Measurements from ENCODE around the gene SLC48A1. TPM values are rescaled to one million over a fixed set of nuclear protein-coding genes. Genes with fewer than 3 reads are reported as not detected.

SLC48A1 gene
- total and polyA plus RNA-seq, 12 donors, result 12.6 to 31.9 (median 22.1) TPM

DNA sequence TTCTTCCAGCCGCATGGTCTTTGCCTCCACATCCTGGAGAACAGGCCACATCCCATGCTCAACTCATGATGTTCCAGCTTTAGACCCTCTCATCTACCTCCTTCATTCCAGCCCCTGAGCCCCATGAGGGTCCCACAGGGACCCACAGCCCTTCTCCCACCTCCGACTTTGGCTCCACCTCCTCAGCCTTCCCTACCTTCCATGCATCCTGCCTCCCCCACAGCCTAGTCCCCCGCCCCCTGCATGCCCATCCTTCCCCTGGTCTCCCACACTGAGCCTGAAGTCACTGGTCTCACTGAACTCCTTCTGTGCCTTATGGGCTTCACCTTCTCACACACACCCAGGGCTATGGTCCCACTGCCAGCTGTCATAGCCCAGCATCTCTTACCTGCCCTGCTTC, 24.1 kb upstream of the SLC48A1 start:
- WGBS, 2 donors, result 96 to 97% methylated on average over 3 of the region's 3 CpGs
- no peak for DNase-seq
- peaks cover 0 to 76% (median 0%) of the 10 kb centered on the region in 9 donors for H3K36me3 ChIP-seq
- H3K9me3 ChIP-seq, result no peaks in the 10 kb centered on the region
- TF ChIP-seq, protein P1, sequence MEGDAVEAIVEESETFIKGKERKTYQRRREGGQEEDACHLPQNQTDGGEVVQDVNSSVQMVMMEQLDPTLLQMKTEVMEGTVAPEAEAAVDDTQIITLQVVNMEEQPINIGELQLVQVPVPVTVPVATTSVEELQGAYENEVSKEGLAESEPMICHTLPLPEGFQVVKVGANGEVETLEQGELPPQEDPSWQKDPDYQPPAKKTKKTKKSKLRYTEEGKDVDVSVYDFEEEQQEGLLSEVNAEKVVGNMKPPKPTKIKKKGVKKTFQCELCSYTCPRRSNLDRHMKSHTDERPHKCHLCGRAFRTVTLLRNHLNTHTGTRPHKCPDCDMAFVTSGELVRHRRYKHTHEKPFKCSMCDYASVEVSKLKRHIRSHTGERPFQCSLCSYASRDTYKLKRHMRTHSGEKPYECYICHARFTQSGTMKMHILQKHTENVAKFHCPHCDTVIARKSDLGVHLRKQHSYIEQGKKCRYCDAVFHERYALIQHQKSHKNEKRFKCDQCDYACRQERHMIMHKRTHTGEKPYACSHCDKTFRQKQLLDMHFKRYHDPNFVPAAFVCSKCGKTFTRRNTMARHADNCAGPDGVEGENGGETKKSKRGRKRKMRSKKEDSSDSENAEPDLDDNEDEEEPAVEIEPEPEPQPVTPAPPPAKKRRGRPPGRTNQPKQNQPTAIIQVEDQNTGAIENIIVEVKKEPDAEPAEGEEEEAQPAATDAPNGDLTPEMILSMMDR (IDR thresholded peaks at IDR 0.05), result no peak
- H3K27me3 ChIP-seq, result no peaks in the 10 kb centered on the region
- ATAC-seq, result no peak
- no peak overlapping the region for H3K4me3 ChIP-seq
- intact Hi-C loops (cut with DNase I), result no loop called here
- peaks cover 19 to 43% (median 34%) of the 10 kb centered on the region in 9 donors for H3K4me1 ChIP-seq
- no peak overlapping the region for H3K27ac ChIP-seq

DNA sequence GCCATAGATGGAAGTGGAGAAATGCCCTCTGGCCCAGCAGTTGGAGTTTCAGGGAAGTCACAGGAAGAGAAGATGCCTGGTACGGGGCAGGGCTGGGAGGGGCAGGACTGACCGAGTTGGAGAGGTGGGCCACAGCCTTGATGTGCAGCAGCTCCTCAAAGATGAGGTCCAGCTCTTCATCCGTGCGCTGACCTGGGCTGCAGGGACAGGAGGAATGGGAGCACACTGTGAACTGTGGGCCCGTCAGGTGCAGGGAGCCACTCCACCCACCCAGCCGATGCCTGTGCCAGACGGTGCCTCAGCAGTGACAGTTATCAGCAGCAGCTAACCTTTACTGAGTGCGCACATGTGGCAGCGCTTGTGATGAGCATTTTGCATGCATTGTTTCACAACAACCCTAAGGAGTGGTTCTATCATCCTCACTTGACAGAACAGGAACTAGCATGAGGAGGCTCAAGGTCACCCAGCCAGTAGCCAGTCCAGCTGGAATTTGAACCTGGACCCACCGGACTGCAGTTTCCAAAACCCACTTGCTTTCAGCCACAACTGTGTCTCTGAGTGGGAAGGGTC, 22.7 kb upstream of the SLC48A1 start:
- no peak for DNase-seq
- no peak overlapping the region for H3K27ac ChIP-seq
- intact Hi-C loops (cut with DNase I), result loop anchor here in 1 of 10 donors (10.0 kb wide), 1 partner anchor 786 kb away; no protein-coding TSS in a partner anchor
- no peak for ATAC-seq
- 89 to 94% methylated on average over 10 of the region's 10 CpGs for WGBS, 2 donors
- H3K27me3 ChIP-seq, result no peaks in the 10 kb centered on the region
- peaks cover 0 to 72% (median 0%) of the 10 kb centered on the region in 9 donors for H3K36me3 ChIP-seq
- H3K4me3 ChIP-seq, result no peak overlapping the region
- H3K9me3 ChIP-seq, result no peaks in the 10 kb centered on the region
- TF ChIP-seq, protein P1 (IDR thresholded peaks at IDR 0.05), result no peak
- H3K4me1 ChIP-seq, result peaks cover 29 to 55% (median 48%) of the 10 kb centered on the region in 9 donors

DNA sequence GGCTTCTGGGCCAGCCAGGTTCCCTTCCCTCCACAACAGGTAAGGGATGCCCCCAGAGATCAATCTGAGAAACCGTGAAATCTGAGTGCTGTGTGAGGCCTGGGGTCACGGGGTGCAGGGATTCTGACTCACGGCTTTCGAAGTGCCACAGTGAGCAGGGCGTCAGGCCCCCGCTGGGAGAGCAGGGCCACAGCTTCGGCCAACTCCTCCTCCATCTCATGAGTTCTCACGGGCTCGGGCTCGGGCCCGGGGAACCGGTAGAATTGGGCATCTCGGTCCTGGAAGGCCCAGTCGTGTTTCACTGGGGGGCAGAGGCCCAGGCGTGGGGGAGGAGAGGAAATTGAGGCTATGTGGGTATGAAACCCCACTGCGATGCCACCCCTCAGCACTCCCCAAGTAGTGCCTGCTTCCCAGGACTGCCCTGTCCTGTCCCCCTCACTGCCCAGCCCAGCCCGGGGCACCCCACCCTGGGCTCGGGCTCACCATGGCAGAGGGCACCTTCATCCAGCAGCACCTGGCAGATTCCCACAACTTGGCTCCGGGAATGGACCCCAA, 22.0 kb upstream of the SLC48A1 start:
- 89 to 92% methylated on average over 19 of the region's 19 CpGs for WGBS, 2 donors
- no peak for DNase-seq
- TF ChIP-seq, protein P1 (IDR thresholded peaks at IDR 0.05), result no peak
- Histone ChIP-seq H3K27ac (peak overlapping the region in 1 of 10 donors; percentile 1), H3K9me3 (no peaks in the 10 kb centered on the region), H3K4me1 (peaks cover 34 to 55% (median 51%) of the 10 kb centered on the region in 9 donors), H3K27me3 (no peaks in the 10 kb centered on the region), H3K36me3 (peaks cover 0 to 66% (median 0%) of the 10 kb centered on the region in 9 donors), H3K4me3 (no peak overlapping the region)
- ATAC-seq, result no peak
- intact Hi-C loops (cut with DNase I), result loop anchor here in 1 of 10 donors (10.0 kb wide), 1 partner anchor 786 kb away; no protein-coding TSS in a partner anchor

DNA sequence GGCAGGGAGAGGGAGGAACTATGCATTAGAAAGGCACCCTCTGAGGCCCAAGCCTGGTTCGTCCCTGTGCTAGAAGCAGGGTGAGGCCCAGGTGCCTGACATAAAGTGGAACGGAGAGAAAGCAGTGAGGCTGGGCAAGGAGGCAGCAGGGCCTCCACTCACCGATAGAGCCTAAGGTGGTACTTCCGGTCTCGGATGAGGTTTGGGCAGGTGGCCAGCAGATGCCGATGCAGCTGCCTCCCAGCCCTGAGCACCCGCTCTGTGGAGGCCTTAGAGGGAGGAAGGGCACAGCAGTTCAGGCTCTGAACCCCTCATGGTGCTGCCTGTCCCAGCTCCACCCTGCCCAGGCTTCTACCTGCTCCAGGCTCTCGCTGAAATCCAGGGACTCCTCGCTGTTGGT, 21.5 kb upstream of the SLC48A1 start:
- Histone ChIP-seq H3K4me3 (no peak overlapping the region), H3K9me3 (no peaks in the 10 kb centered on the region), H3K27ac (peak overlapping the region in 5 of 10 donors; percentile 25 to 89 (median 85)), H3K27me3 (no peaks in the 10 kb centered on the region), H3K4me1 (peaks cover 34 to 58% (median 52%) of the 10 kb centered on the region in 9 donors), H3K36me3 (peaks cover 0 to 60% (median 0%) of the 10 kb centered on the region in 9 donors)
- ATAC-seq (no peak), DNase-seq (no peak)
- TF ChIP-seq, protein P1 (IDR thresholded peaks at IDR 0.05), result no peak
- intact Hi-C loops (cut with DNase I), result loop anchor here in 1 of 10 donors (10.0 kb wide), 1 partner anchor 787 kb away; no protein-coding TSS in a partner anchor
- 63 to 75% methylated on average over 9 of the region's 9 CpGs for WGBS, 2 donors

Measured in heart right ventricle (tissue), 16 donors.